HEK293 (cell line): ENCODE data around the gene SLC19A1.

Source experiments
- ATF2 ChIP-seq: fragments of 450-650 bp; formaldehyde crosslinking; IDR thresholded peaks from 2 replicates; pipeline ENCODE4 v1.5.1; 2016; ENCODE audit warnings: missing biosample characterization, missing genetic modification characterization, low read depth
- CTCF ChIP-seq: fragments of 450-650 bp; formaldehyde crosslinking; IDR thresholded peaks from 2 replicates; pipeline ENCODE4 v1.5.1; 2016; ENCODE audit warnings: missing biosample characterization, missing genetic modification characterization
- REST ChIP-seq: fragments of 450-650 bp; formaldehyde crosslinking; IDR thresholded peaks from 2 replicates; pipeline ENCODE4 v1.5.1; 2016; ENCODE audit warnings: missing biosample characterization, missing genetic modification characterization
- ZBTB44 ChIP-seq: fragments of 450-650 bp; IDR thresholded peaks from 2 replicates; pipeline ENCODE4 v1.5.1; 2018; ENCODE audit warnings: missing biosample characterization, mild to moderate bottlenecking, missing genetic modification characterization
- ZFP3 ChIP-seq: fragments of 450-650 bp; formaldehyde crosslinking; IDR thresholded peaks from 2 replicates; pipeline ENCODE4 v1.5.1; 2016; ENCODE audit warnings: low read depth, missing biosample characterization, missing genetic modification characterization
- ZNF10 ChIP-seq: fragments of 450-650 bp; formaldehyde crosslinking; IDR thresholded peaks from 2 replicates; pipeline ENCODE4 v1.5.1; 2017; ENCODE audit warnings: missing biosample characterization, missing genetic modification characterization
- ZNF112 ChIP-seq: fragments of 450-650 bp; formaldehyde crosslinking; IDR thresholded peaks from 2 replicates; pipeline ENCODE4 v1.5.0; 2017; ENCODE audit warnings: missing biosample characterization, missing genetic modification characterization
- ZNF138 ChIP-seq: fragments of 450-650 bp; formaldehyde crosslinking; IDR thresholded peaks from 2 replicates; pipeline ENCODE4 v1.5.1; 2016; ENCODE audit warnings: missing biosample characterization, missing genetic modification characterization, borderline replicate concordance
- ZNF23 ChIP-seq: fragments of 450-650 bp; formaldehyde crosslinking; IDR thresholded peaks from 2 replicates; pipeline ENCODE4 v1.5.1; 2016; ENCODE audit warnings: missing biosample characterization, missing genetic modification characterization, borderline replicate concordance
- ZNF292 ChIP-seq: fragments of 450-650 bp; formaldehyde crosslinking; IDR thresholded peaks from 2 replicates; pipeline ENCODE4 v1.5.1; 2016; ENCODE audit warnings: low read depth, missing biosample characterization, missing genetic modification characterization, borderline replicate concordance
- ZNF610 ChIP-seq: fragments of 450-650 bp; formaldehyde crosslinking; IDR thresholded peaks from 2 replicates; pipeline ENCODE4 v1.5.1; 2016; ENCODE audit warnings: missing biosample characterization, missing genetic modification characterization, borderline replicate concordance

- TF ChIP-seq ZNF23 (tag by site-specific recombination), result no peak
- no peak for TF ChIP-seq CTCF (tag by site-specific recombination)
- TF ChIP-seq ZNF10 (tag by site-specific recombination), result no peak
- no peak for TF ChIP-seq REST (tag by site-specific recombination)
- no peak for TF ChIP-seq ZNF610
- no peak for TF ChIP-seq ZFP3
- TF ChIP-seq ZNF138 (tag by site-specific recombination), result no peak
- no peak for TF ChIP-seq ZBTB44 (tag by site-specific recombination)
- no peak for TF ChIP-seq ZNF292
- TF ChIP-seq ATF2, result no peak
- no peak for TF ChIP-seq ZNF112 (tag by site-specific recombination)
Measured at GRCh38 chr21:45497846-45498645, 44.2 kb downstream of the SLC19A1 start.
